CD4-positive, CD25-positive, alpha-beta regulatory T cell (primary cell): ENCODE data around the gene ZNF438. TPM values are rescaled to one million over a fixed set of nuclear protein-coding genes. Genes with fewer than 3 reads are reported as not detected.
"Not testable (repeated sequence)": the region's sequence is repeated elsewhere in the genome, so short reads cannot be mapped to it uniquely, and the experiment has no call there.

Source experiments
- ATAC-seq, 2 donors: fragments of 150-1000 bp; cut with Tn5 transposase; one replicate each; pipeline ENCODE4 v1.10.0; 2021; ENCODE audit warnings: low read depth in 2 of 2, moderate number of reproducible peaks in 2 of 2, moderate library complexity in 1 of 2
- DNase-seq, 3 donors: peaks; one replicate each; pipeline versions ENCODE4 v3.0.0 to v3.0.0-alpha.2; 2012 to 2022; ENCODE audit warnings: mixed read lengths in 1 of 3
- H3K27ac ChIP-seq: one replicate; pipeline ENCODE4 v1.7.0; 2013; ENCODE audit warnings: mild to moderate bottlenecking, low read length; ENCODE audit not compliant: insufficient read depth, poor library complexity, severe bottlenecking
- H3K27me3 ChIP-seq: one replicate; pipeline ENCODE4 v1.7.0; 2013; ENCODE audit warnings: low read length; ENCODE audit not compliant: control insufficient read depth, insufficient read depth
- H3K36me3 ChIP-seq: one replicate; pipeline ENCODE4 v1.7.0; 2013; ENCODE audit warnings: mild to moderate bottlenecking, low read length, moderate library complexity; ENCODE audit not compliant: control insufficient read depth, insufficient read depth
- H3K4me1 ChIP-seq: 2 replicates; pipeline ENCODE4 v1.7.0; 2013; ENCODE audit warnings: mild to moderate bottlenecking, low read length; ENCODE audit not compliant: insufficient read depth, control insufficient read depth, poor library complexity, severe bottlenecking
- H3K4me3 ChIP-seq: one replicate; pipeline ENCODE4 v1.7.0; 2013; ENCODE audit warnings: low read depth, mild to moderate bottlenecking, low read length, moderate library complexity
- H3K9me3 ChIP-seq, 2 experiments: 1 replicate in 1 of 2; 2 replicates in 1 of 2; pipeline ENCODE4 v1.7.0; 2013; ENCODE audit warnings: low read length in 2 of 2, mild to moderate bottlenecking in 1 of 2, moderate library complexity in 1 of 2; ENCODE audit not compliant: control insufficient read depth in 2 of 2
- H3K27ac Mint-ChIP-seq, 3 donors: one replicate each; pipeline ENCODE4 v1.8.0; 2020 to 2022; ENCODE audit warnings: mild to moderate bottlenecking in 3 of 3, mixed read lengths in 3 of 3, moderate library complexity in 2 of 3
- H3K27me3 Mint-ChIP-seq: one replicate; pipeline ENCODE4 v1.8.0; 2022; ENCODE audit warnings: mild to moderate bottlenecking, mixed read lengths
- H3K36me3 Mint-ChIP-seq: one replicate; pipeline ENCODE4 v1.8.0; 2020; ENCODE audit warnings: mixed read lengths
- H3K4me1 Mint-ChIP-seq, 4 donors: one replicate each; pipeline ENCODE4 v1.8.0; 2020 to 2022; ENCODE audit warnings: mixed read lengths in 4 of 4, mild to moderate bottlenecking in 1 of 4
- H3K4me3 Mint-ChIP-seq, 4 donors: one replicate each; pipeline ENCODE4 v1.8.0; 2020 to 2022; ENCODE audit warnings: mild to moderate bottlenecking in 4 of 4, mixed read lengths in 4 of 4, moderate library complexity in 3 of 4
- H3K9me3 Mint-ChIP-seq, 7 donors: one replicate each; pipeline ENCODE4 v1.8.0; 2020 to 2022; ENCODE audit warnings: mixed read lengths in 7 of 7, mild to moderate bottlenecking in 3 of 7, moderate library complexity in 2 of 7
- polyA plus RNA-seq, 4 donors: library from polyadenylated mRNA; unstranded; fragments of 300-500 nt; fragmentation: Illumina TruSeq; gene quantifications; one replicate each; pipeline ENCODE4 v1.2.3, GENCODE V29; 2021
- total RNA-seq: library from RNA; stranded (reverse); gene quantifications from one replicate; pipeline ENCODE4 v1.2.3, GENCODE V29; 2022

The ZNF438 gene
- total and polyA plus RNA-seq, 5 donors from 2014 or later, result 1.6 to 5.1 (median 3.4) TPM

- DNase-seq (no peak), ATAC-seq (no peak)
- Mint-ChIP-seq H3K4me1 (peaks cover 0 to 2% (median 0%) of the 10 kb centered on the region in 4 donors), H3K36me3 (no peaks in the 10 kb centered on the region), H3K9me3 (no peaks in the 10 kb centered on the region), H3K27me3 (peaks cover 4% of the 10 kb centered on the region), H3K27ac (no peak overlapping the region), H3K4me3 (no peak overlapping the region)
- H3K9me3 ChIP-seq, result no peaks in the 10 kb centered on the region
- no peak overlapping the region for H3K27ac ChIP-seq
- no peaks in the 10 kb centered on the region for H3K4me1 ChIP-seq
- no peaks in the 10 kb centered on the region for H3K27me3 ChIP-seq
- no peak overlapping the region for H3K4me3 ChIP-seq
- H3K36me3 ChIP-seq, result no peaks in the 10 kb centered on the region
These were observed 228.6 kb downstream of the ZNF438 start for GRCh38 chr10:30803058-30803457.

- Histone ChIP-seq H3K27me3 (no peaks in the 10 kb centered on the region), H3K9me3 (no peaks in the 10 kb centered on the region), H3K4me3 (no peak overlapping the region), H3K36me3 (no peaks in the 10 kb centered on the region), H3K27ac (no peak overlapping the region), H3K4me1 (no peaks in the 10 kb centered on the region)
- DNase-seq (no peak), ATAC-seq (no peak)
- H3K27ac Mint-ChIP-seq, result no peak overlapping the region
- H3K4me1 Mint-ChIP-seq, result peaks cover 0 to 2% (median 0%) of the 10 kb centered on the region in 4 donors
- H3K9me3 Mint-ChIP-seq, result no peaks in the 10 kb centered on the region
- H3K36me3 Mint-ChIP-seq, result no peaks in the 10 kb centered on the region
- no peaks in the 10 kb centered on the region for H3K27me3 Mint-ChIP-seq
- no peak overlapping the region for H3K4me3 Mint-ChIP-seq
These were observed 231.3 kb downstream of the ZNF438 start for GRCh38 chr10:30800368-30800767.

DNA sequence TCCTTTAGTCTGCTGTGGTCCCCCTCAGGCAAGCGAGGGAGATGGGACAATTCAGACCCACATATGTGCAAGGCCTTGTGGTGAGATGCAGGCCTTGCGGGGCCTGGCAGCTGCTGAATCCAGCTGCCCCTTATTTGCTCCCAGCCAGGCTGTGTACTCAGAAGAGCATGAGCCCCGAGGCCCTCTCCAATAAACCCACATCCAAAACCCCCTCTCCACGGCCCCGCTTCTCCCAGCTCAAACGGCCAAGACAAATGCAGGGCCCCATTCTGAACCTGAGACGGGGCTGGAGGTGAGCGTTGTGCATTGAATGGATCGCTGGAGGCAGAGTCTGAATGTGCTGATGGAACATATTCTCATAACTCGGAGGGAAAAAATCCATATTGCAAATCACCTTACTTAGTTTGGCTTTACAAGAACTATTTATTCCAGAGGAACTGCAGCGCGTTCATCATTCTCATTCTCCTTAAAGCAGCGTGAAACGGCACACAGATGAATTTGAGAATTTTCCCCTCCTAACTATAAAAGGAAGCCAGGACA is 232.9 kb downstream of the ZNF438 start:
- no peak overlapping the region for H3K27ac Mint-ChIP-seq
- H3K4me3 ChIP-seq, result no peak overlapping the region
- H3K4me1 Mint-ChIP-seq, result no peaks in the 10 kb centered on the region
- H3K27me3 Mint-ChIP-seq, result no peaks in the 10 kb centered on the region
- H3K27me3 ChIP-seq, result no peaks in the 10 kb centered on the region
- H3K36me3 ChIP-seq, result no peaks in the 10 kb centered on the region
- ATAC-seq, result no peak
- no peaks in the 10 kb centered on the region for H3K36me3 Mint-ChIP-seq
- no peaks in the 10 kb centered on the region for H3K4me1 ChIP-seq
- no peak overlapping the region for H3K4me3 Mint-ChIP-seq
- H3K9me3 Mint-ChIP-seq, result no peaks in the 10 kb centered on the region
- no peak overlapping the region for H3K27ac ChIP-seq
- H3K9me3 ChIP-seq, result no peaks in the 10 kb centered on the region
- no peak for DNase-seq

GRCh38 chr10:30795024-30795423 is 236.6 kb downstream of the ZNF438 start:
- ATAC-seq, H3K27ac ChIP-seq, H3K4me3 Mint-ChIP-seq, H3K36me3 ChIP-seq, H3K9me3 Mint-ChIP-seq, DNase-seq, H3K9me3 ChIP-seq, H3K27me3 Mint-ChIP-seq, H3K27me3 ChIP-seq, H3K4me3 ChIP-seq, H3K36me3 Mint-ChIP-seq: not testable (repeated sequence)
- Mint-ChIP-seq H3K27ac (peak overlapping the region in 1 of 3 donors; percentile 59), H3K4me1 (peaks cover 7 to 28% (median 17%) of the 10 kb centered on the region in 4 donors)
- H3K4me1 ChIP-seq, result peaks cover 16% of the 10 kb centered on the region
